Stimulated activated CD8-positive, alpha-beta memory T cell treated with anti-CD3 and anti-CD28 coated beads, Interleukin-4, amount 100 ng/mL, for 24 hours (primary cell): ENCODE measurements around the gene KRTAP4-7.
"Not testable (repeated sequence)": the region's sequence is repeated elsewhere in the genome, so short reads cannot be mapped to it uniquely, and the experiment has no call there.

Experiments
- DNase-seq: peaks from one replicate; pipeline ENCODE4 v3.0.0-alpha.2; 2020; ENCODE audit warnings: low read depth

The KRTAP4-7 gene

DNA sequence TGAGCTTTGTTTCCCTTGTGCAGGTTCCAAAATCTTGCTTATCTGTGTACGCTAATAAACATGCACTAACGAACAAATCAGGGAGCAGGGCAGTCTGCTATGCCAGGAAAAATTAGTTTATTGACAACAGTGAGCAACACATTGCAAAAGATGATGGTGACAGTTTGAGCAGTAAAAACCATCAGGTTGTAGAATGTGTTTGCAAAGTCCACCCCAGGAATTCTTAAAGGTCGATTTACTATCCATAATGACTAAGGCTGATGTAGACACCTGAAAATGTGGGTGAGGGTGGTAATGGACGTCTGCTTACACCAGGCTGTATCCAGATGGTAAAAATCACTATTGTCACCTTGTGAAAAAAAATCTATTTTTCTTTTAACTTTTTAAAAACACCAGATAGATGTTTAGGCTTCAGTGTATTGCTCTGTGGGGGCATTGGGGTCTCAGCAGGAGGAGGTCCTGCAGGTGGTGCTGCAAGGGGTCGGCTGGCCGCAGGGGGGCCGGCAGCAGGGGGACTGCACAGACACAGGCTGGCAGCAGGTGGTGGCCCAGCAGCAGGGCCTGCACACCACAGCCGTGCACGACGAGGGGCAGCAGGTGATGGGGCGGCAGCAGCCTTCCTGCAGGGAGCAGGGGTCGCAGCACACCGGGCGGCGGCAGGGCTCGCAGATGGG, 18.8 kb upstream of the KRTAP4-7 start:
- not testable (repeated sequence) for DNase-seq

DNA sequence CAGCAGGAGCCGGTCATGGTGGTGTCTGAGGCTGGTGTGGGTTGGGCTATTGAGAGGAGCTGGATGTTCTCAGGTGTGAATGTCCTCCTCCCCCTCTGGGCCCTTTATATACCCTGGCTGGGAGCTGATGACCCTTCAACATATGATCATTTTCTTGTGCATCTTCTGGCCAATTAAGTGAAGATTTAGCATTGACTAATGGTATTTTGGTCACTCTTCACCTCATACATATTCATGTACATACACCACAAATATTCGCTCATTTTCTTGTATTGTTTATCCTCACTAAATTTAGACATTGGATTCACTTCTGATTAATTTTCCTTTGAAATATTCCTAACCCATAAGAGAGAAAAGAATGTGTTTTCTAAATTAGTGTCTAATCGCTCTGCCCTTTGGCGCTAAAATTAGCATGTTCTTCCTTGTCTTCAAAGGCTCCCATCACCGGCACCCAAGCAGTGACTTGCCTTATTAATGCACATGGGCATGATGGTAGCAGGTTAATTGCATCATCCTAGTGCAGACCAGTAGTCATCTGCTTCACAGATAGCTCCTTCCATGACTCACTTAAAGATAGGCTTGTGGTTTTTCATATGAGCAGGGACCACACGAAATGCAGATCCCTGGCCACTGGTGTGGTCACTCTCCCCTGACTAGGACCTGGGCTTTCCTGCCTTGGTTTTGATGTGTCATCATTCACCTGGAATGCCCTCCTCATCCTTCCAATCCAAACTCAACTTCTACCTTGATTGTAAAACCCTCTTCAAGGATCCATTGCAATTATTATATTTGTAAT, 17.9 kb upstream of the KRTAP4-7 start, which contains the start of gene KRTAP2-4:
Gene KRTAP2-4 (minus strand): TSS at position 51 of the 796 bp plus-strand sequence. CDS start 34 bp downstream, at position 17.
- DNase-seq = no peak

DNA sequence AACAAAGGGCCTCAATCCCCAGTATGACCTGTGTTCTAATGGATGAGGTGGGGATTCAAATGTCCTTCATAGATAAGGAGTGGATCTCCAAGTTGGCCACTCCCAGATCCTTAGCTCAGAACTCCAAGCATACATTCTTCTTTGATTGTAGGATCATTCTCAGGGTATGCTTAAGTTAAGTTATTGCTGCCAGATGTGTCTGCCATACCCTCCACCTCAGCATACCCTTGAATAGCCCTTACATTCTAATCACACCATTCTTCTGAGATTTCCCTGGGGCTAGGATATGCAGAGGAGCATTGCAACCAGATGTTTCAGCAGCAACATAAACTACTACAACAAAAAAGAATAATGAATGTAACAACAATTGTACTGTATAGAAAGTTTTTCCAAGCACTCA, 16.7 kb upstream of the KRTAP4-7 start:
- DNase-seq = no peak

DNA sequence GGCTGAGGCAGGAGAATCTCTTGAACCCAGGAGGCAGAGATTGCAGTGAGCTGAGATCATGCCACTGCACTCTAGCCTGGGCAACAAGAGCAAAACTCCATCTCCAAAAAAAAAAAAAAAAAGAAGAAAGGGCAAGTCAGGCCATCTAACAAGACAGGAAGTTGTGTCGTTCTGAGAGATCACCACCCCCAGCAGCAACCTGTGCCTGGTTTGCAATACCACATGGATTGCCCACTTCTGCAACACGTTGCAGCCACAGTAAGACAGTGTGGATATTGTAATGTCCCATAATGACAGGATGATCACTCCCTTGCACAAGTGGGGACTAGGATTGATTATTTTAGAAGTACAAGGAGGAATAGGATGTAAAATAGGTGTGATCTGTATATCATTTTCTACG, 14.9 kb upstream of the KRTAP4-7 start:
- no peak for DNase-seq

DNA sequence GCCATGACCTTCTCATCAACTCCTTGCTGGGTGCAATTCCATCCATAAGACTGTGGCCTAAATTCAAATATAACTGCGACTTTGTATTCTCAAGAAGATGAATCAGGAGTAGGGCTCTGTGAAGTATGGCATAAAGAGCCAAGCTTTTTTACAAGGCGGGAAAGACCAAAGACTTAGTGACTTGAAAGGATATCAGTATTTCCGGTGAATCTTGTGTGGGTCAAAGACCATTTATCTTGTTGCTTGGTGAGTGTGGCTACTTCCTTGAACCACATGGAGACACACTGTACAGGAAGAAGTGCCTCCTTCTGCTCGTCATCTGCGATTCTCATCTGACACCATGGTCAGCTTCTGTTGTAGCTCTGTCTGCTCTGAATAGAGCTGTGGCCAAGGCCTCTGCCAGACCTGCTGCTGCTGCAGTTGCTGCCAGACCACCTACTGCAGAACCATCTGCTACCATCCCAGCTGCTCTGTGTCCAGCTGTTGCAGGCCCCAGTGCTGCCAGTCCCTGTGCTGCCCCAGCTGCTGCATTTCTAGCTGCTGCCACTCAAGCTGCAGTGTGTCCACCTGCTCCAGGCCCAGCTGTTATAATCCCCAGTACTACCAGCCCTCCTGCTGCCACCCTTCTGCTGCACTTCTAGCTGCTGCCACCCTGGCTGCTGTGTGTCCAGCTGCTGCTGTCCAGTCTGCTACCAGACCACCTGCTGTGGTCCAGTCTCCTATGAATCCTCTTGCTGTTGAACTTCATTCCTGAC, 12.2 kb upstream of the KRTAP4-7 start:
- no peak for DNase-seq

DNA sequence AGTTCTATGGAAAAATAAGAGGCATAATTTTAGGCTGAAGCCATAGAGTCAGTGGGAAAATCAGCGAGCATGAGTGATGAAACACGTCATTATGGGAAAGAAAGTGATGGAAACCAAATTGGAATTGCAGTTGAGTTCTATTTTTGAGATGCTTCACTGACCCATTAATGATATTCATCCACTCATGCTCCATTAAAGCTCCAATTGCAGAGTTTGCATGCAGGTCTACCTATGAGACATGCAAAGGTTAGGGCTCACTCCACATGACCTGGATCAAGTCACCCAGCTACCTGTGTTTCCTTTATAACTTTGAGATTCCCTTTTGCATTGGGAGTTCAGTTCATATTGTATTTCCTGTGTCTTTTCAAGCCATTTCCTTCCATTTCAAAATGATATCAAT, 10.3 kb upstream of the KRTAP4-7 start:
- no peak for DNase-seq

DNA sequence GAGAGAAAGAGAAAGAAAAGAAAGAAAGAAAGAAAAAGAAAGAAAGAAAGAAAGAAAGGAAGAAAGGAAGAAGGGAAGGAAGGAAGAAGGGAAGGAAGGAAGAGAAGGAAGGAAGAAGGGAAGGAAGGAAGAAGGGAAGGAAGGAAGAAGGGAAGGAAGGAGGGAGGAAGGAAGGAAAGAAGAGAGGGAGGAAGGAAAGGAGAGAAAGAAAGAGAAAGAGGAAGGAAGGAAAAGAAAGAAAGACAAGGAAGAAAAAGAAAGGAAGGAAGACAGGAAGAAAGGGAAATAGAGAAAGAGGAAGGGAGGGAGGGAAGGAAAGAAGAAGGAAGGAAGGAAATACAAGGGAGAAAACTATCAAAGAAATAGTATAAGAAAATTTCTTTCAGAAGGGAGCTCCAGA, 7.2 kb upstream of the KRTAP4-7 start:
- DNase-seq = no peak

DNA sequence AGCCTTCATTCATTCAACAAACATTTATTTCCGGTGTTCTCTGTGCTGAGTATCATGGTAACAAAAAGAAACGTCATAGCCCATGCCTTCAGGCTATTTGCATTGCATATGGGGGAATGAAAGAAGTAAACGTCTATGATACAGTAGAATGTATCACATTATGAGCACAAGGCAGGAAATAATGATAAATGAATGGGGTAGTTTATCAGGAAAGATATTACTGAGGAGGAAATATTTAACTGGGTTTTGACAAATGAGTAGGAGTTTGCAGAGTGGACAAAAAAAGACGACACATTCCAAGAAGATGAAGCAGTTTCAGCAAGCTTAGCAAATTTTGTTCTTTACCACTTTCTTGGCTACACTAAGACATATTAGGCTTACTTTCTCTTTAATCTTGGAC, 1.3 kb upstream of the KRTAP4-7 start:
- no peak for DNase-seq

DNA sequence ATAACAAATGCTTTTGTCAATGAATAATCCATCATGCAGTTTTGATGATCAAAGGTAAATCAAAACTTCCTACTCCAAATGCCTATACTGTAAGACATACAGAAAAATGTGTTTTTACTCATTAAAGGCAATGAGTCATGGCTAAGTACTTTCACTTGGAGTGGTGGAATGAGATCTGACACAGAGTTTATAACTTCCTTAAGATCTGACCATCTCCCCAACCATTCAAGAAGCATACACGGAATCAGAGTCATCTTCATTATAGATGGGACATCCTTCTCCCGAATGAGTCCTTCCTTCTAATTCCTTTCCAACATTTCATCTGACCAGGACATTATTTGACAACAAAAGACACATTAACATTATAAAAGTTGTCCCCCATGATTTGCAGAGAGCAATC, 523 bp upstream of the KRTAP4-7 start:
- not testable (repeated sequence) for DNase-seq

DNA sequence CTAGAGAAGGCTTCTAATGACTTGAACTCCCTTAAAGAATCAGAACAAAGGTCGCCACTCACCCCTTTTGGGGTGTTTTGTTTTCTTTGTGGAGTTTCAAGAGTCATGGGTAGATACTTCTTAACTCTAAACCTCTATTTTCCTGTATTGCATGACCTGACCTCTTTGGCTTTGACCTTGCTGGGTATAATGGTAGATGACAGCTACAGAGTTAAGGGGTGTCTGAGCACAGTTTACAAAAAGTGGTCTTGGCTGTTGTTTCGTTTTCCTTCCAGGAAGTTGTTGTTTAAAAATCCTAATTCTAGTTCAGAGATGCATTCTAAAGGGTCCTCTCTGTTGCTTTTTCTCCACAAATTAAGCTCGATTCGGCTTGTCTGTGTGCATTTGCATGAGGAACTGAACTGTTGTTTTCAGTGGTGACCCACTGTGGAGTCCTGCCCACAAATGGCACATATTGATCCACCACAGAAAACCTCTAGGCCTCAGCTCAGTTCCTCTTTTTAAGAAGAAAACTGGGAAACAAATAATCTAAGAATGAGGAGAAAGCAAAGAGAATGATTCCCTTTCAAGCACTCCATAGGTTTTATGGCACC, 4.9 kb downstream of the KRTAP4-7 start:
- DNase-seq = not testable (repeated sequence)

DNA sequence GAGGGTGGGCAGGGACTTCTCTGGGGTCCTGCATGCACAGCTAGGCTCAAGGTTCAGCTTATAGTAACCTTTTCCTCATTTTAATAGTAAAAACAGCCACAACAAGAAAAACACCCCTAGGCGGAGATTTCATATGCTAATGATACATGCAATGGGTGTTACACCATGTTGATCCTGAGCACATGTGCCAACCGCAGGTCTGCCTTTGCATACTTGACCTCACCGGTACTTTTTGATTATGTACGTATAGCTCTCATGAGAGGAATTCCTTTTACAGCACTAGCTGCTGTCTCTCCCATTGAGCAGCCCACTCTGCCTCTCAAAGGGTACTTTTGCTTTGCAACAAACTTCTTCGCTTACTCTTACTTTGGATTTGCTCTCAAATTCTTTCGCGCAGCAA, 12.1 kb downstream of the KRTAP4-7 start:
- DNase-seq = no peak

DNA sequence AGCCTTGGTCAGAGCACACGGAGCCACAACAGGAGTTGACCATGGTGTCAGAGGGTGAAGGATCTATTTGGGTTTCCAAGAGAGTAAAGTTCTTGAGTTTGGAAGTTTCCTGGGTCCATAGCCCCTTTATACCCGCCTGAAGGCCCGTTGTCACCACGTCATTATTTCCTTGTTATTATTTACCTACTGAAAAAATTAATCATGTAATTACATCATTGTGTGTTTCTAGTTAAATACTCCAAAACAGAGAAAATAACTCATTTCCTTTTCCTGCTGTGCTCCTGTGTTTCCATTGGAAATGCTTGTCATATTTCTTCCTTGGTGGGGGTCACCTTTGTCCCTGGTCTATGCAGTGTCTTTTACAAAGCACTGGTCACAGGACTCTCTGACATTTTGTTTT, 14.1 kb downstream of the KRTAP4-7 start, which contains the start of gene KRTAP4-8:
Gene KRTAP4-8 (minus strand): TSS at position 101 of the 400 bp plus-strand sequence. CDS start 58 bp downstream, at position 43.
- no peak for DNase-seq

DNA sequence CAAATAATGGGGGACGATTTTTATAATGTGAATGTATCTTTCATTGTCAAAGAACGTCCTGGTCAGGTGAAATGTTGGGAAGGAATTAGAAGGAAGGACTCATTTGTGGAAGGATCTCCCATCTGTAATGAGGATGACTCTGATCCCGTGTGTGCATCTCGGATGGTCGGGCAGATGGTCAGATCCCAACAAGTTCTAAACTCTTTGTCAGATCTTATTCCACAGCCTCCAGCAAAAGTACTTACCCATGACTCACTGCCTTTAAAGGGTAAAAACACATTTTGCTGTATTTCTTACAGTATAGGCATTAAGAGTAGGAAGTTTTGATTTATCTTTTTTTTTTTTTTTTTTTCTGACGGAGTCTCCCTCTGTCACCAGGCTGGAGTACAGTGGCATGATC, 14.5 kb downstream of the KRTAP4-7 start:
- DNase-seq = no peak

DNA sequence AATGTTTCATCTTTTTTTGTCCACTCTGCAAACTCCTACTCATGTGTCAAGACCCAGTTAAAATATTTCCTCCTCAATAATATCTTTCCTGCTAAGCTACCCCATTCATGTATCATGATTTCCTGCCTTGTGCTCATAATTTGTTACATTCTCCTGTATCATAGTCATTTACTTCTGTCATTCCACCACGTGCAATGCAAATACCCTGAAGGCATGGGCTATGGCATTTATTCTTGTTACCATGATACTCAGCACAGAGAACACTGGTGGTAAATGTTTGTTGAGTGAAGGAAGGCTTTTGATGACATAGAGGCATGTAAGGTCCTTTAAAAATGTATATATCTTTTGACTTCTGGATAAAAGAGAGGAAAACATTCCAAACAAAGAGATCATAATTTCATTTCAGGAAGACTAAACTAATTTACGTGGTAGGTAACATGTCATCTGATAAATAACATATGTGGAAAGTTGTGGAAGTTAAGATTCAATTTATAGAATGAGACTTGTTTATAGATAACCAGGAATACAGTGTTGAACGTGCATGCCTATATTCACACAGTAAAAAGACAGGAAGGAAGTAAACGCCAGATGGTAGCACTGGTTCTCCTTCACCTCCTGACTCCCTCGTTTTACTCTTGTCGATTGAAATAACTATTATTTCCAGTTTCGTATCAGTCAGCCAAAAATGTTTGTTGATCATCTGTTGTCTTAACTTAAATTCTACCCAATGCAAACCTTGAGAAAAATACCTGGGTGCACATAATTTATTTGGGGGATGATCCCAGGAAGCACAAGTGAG, 15.9 kb downstream of the KRTAP4-7 start:
- DNase-seq = not testable (repeated sequence)

DNA sequence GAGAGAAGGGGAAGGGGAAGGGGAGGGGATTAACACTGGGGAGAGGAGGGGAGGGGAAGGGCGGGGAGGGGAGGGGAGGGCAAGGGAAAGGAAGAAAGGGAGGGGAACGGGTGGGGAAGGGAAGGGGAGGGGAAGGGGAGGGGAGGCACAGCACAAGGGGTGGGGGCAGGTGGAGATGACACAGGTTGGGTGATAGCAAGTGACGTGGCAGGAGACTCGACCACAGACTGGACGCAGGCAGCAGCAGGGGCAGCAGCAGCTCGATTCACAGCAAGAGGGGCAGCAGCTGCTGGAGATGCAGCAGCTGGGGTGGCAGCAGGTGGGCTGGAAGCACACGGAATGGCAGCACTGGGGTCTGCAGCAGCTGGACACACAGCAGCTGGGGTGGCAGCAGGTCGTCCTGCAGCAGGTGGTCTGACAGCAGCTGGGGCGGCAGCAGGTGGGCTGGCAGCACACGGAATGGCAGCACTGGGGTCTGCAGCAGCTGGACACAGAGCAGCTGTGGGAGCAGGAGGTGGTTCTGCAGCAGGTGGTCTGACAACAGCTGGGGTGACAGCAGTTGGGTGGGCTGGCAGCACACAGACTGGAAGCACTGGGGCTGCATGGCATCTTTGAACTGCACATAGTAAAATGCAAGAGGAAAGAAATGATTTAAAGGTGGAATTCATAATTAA, 17.8 kb downstream of the KRTAP4-7 start, which contains the start of gene KRTAP4-16:
Gene KRTAP4-16 (minus strand): TSS at position 624 of the 674 bp plus-strand sequence. CDS start 0 bp downstream, at position 624.
- DNase-seq = no peak

DNA sequence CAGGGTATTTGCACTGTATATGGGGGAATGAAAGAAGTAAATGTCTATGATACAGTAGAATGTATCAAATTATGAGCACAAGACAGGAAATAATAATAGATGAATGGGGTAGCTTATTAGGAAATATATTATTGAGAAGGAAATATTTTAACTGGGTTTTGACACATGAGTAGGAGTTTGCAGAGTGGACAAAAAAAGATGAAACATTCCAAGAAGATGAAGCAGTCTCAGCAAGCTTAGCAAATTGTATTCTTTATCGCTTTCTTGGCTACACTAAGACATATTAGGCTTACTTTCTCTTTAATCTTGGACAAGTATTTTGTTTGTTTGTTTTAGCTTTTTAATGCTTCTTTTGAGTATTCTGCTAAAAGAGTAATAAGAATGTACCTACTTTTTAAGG, 19.9 kb downstream of the KRTAP4-7 start:
- DNase-seq = no peak

DNA sequence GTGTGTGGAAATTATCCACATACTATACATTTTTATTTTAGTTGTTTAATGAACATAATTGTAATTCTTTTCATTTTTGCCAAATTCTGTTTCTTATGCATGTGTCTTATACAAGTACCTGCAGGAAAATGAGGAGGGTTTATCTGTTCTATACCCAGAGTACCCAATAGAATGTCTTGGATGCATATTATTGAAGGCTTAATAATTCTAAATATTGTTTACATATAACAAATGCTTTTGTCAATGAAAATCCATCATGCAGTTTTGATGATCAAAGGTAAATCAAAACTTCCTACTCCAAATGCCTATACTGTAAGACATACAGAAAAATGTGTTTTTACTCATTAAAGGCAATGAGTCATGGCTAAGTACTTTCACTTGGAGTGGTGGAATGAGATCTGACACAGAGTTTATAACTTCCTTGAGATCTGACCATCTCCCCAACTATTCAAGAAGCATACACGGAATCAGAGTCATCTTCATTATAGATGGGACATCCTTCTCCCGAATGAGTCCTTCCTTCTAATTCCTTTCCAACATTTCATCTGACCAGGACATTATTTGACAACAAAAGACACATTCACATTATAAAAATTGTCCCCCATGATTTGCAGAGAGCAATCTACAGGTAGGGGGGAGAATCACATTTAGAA, 20.6 kb downstream of the KRTAP4-7 start:
- not testable (repeated sequence) for DNase-seq

DNA sequence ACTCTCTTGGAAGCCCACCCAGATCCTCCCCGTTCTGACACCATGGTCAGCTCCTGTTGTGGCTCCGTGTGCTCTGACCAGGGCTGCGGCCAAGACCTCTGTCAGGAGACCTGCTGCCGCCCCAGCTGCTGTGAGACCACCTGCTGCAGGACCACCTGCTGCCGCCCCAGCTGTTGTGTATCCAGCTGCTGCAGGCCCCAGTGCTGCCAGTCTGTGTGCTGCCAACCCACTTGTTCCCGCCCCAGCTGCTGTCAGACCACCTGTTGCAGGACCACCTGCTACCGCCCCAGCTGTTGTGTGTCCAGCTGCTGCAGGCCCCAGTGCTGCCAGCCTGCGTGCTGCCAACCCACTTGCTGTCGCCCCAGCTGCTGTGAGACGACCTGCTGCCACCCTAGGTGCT, 21.4 kb downstream of the KRTAP4-7 start, which contains the start of gene KRTAP4-9:
Gene KRTAP4-9 (plus strand): TSS at position 43 of the 400 bp plus-strand sequence. CDS start 0 bp downstream, at position 43.
- not testable (repeated sequence) for DNase-seq

DNA sequence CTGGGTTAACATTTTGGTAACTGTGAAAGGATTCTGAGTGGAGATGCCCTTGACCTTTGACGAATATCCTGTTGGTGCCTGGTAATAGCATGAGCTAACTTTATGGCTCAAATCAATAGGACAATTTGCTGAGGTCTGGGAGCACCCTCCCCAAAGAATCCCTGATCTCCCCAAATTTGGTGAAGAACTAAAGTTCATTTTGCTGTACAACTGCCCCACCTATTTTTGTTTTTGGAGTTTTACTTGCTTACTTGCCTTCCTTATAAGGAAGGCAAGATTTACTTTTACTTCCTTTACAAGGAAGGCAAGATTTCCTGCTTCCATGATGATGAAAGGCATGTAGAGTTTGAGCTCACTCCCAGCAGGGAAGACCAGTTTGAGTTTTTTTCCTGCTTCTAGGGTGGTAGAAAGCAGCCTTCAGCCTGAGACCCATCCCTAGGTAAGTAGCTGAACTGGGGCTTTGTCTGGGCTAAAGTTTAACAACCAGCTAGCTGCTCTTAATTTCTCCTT, 24.0 kb downstream of the KRTAP4-7 start:
- no peak for DNase-seq
